Measurements from ENCODE around the gene PDCD1.

DNA sequence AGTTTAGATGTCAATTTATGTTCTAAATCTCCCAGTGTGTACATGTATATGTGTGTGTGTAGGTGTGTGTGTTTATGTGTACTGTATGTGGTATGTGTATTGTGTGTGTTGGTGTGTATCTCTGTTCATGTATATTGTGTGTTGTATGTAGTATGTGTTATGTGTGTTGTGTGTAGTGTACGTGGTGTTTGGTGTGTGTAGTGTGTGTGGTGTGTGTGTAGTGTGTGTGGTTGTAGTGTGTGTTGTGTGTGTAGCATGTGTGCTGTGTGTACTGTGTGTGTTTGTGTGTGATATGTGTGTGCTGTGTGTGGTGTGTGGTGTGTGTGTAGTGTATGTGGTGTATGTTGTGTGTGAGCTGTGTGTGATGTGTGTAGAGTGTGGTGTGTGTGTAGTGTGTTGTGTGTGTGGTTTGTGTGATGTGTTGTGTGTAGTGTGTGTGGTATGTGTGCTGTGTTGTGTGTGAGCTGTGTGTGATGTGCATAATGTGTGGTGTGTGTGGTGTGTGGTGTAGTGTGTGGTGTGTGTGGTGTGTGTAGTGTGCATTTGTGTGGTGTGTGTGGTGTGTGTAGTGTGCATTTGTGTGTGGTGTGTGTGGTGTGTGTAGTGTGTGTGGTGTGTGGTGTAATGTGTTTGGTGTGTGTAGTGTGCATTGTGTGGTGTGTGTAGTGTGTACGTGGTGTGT lies 5.6 kb upstream of the PDCD1 start:
- TF ChIP-seq CTCF (IDR thresholded peaks at IDR 0.05) (no peak), EZH2 (IDR thresholded peaks at IDR 0.05; ENCODE audit: borderline replicate concordance, insufficient read depth, low read depth, low read length, poor library complexity, severe bottlenecking) (no peak)
